Kidney tubule cell (primary cell): Measurements from ENCODE around the gene PDCD1.
"Not testable (repeated sequence)": the region's sequence is repeated elsewhere in the genome, so short reads cannot be mapped to it uniquely, and the experiment has no call there.

Source experiments
- DNase-seq: peaks from one replicate; pipeline ENCODE4 v3.0.0-alpha.2; 2018; ENCODE audit warnings: low spot score

The PDCD1 gene

GRCh38 chr2:241833756-241834526 is 24.8 kb downstream of the PDCD1 start:
- DNase-seq = not testable (repeated sequence)

DNA sequence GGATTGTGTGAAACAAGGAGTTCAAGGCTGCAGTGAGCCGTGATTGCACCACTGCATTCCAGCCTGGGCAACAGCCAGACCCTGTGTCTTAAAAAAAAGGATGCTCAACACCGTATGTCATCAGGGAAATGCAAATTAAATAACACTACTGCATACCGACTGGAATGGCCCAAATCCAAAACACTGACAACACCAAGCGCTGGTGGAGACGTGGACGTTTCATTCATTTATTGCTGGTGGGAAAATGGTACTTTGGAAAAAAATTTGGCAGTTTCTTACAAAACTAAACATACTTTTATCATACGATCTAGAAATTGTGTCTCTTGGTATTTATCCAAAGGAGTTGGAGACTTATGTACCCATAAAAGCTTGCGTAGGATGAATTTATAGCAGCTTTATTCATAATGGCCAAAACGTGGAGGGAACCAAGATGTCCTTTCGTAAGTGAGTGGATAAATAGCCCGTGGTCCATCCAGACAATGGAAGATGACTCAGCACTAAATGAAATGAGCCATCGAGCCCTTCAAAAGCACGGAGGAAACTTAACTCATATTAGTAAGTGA is 25.5 kb downstream of the PDCD1 start:
- no peak for DNase-seq

DNA sequence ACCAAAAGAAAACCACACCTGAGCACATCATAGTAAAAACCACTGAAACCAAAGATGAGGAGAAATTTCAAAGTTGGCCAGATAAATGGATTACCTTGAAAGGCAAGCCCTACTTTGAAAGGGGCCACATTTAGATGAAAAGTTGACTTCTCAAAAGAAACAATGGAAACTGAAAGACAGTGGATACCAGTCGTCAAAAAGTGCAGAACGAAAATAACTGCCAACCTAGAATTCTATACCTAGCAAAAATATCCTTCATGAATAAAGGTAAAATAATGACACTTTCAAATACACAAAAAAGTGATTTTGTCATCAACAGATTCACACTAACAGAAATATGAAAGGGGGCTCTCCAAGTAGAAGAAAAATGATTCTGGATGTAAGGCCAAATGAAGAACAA is 31.3 kb downstream of the PDCD1 start:
- no peak for DNase-seq

GRCh38 chr2:241823531-241824437 is 34.9 kb downstream of the PDCD1 start:
- not testable (repeated sequence) for DNase-seq

GRCh38 chr2:241822264-241822623 is 36.5 kb downstream of the PDCD1 start:
- no peak for DNase-seq

GRCh38 chr2:241821460-241822263 is 37.0 kb downstream of the PDCD1 start:
- no peak for DNase-seq

DNA sequence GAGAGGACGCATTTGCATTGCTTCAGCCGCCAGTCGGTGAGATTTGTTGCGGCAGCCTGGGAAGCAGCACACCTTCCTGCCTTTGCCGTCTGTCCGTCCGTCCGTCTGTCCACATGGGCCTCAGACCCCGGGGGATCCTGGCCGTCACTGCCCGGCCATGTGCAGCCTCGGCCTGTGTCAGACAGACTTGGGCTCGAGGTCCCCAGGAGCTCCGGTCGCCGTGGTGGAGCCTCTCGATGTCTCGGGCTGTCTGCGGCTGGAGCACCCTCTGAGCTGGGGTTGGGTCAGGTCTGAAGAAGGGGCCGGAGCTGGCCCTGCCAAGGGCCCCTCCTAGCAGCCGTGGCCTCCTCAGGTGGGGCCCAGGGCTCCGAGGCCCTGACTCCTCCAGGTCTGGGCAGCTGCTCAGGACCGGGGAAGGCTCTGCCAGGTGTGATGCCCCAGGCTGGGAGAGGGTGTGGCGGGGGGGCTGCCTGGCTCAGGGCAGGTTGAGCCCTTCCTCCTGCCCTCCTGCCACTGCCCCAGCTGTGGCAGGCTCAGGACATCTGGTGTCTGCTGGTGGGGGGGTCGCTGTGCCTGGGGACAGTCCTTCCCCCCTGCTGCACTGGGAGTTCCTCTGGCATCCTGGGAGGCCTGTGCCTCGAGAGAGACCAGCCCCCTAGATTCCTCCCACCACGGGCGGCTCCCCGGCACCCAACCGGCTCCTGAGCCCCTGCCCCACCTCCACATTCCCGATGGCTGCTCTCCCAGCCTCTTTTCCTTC is 37.9 kb downstream of the PDCD1 start:
- no peak for DNase-seq

- not testable (repeated sequence) for DNase-seq
Observed at GRCh38 chr2:241819947-241820624, 38.6 kb downstream of the PDCD1 start.

- no peak for DNase-seq
Observed at GRCh38 chr2:241818943-241819270, 39.8 kb downstream of the PDCD1 start.

DNA sequence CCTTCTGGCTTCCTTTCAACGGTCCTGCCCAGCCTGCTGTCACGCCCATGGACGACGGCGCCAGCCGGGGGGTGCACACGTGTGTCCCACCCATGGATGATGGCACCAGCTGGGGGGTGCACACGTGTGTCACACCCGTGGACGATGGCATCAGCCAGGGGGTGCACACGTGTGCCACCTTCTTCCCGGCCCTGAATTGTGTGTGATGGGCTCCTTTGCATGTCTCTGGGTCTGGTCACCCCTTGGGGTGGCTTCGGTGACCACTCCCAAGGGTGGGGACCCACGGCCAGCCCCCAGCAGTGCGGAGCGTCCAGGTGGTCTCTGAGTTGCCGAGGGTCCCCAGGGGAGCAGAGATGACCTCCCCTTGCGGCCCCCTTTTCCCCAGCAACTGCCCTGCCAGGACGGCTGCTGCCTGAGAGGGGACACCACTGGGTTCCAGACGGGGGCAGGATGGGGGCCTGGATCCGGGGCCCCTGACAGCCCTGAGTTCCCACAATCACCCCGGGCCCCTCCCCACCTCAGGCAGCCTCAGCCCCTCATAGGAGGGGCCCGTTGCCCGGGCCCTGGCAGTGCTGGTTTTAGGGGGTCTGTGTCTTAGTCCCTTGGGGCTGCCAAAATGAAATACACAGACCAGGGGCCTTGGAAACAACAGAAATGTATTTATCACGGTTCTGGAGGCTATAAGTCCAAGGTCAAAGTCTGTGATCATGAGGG is 40.3 kb downstream of the PDCD1 start:
- DNase-seq = no peak

DNA sequence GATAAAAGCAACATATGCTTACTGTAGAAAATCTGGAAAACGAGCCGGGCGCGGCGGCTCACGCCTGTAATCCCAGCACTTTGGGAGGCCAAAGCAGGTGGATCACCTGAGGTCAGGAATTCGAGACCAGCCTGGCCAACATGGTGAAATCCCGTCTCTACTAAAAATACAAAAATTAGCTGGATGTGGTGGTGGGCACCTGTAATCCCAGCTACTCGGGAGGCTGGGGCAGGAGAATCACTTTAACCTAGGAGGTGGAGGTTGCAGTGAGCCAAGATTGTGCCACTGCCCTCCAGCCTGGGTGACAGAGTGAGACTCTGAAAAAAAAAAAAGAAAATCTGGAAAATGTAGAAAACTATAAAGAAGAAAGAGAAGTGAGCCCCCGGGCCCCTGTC is 40.9 kb downstream of the PDCD1 start:
- DNase-seq = not testable (repeated sequence)

DNA sequence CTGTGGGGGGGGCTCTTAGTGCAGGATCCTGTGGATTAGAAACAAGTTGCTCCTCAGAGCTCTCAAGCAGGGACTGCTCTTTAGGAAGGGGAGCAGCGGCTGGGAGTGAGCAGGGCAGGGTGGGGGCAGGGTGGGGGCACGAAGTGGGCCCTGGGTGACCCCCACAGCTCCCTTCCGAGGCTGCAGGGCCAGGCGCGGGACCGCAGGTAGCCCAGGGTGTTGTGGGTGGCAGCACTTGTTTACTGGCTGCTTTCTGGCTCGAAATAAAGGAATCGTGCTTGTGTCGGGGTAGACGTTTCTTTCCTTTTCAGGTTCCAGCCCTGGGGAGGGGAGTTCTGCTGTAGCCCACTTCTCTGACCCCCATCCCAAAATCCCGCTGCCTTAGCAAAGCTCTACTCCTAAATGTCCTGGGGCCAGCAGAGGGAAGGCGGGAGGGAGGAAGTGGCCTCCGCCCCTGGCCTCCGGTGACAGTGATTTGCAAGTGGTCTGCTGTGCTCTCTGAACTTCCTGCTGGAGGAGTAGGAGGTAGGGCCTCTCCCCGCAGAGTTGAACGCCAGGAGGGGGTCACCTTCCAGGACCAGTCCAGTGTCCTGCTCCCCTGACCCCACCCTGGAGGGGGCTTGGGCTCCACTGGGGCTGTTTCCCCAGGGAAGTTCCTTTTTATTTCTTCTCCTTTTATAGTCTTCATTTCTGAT is 41.4 kb downstream of the PDCD1 start:
- DNase-seq = no peak

- DNase-seq = no peak
Observed at GRCh38 chr2:241816431-241817121, 42.1 kb downstream of the PDCD1 start.

GRCh38 chr2:241815477-241816430 is 42.9 kb downstream of the PDCD1 start:
- DNase-seq = no peak

DNA sequence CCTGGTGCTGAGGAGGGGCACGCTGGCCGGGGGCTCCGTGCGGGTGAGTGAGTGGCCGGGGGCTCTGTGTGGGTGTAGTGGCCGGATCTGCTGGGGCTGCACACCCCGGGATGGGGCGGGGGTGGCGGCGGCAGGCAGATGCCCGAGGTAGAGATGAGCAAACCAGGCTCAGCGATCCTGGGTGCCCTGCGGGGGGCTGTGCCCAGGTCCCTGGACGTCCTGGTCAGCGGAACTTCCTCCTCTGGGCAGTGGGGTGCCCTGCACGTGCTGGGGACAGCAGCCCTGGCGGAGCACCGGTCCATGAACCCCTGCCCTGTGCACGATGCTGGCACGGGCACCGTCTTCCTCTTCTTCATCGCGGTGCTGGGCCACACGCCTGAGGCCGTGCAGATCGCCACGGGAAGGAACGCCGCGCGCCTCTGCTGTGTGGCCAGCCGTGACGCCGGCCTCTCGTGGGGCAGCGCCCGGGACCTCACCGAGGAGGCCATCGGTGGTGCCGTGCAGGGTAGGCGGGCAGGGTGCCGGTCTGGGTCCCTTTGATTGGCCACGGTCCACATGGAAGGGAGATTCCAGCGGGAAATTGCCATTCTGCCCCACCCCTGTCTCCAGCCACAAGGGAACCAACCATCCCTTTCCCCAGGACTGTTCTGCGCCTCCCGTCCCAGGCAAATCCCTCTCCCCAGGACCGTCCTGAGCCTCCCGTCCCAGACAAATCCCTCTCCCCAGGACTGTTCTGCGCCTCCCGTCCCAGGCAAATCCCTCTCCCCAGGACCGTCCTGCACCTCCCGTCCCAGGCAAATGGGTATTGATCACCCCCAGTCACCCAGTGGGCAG is 43.8 kb downstream of the PDCD1 start:
- no peak for DNase-seq

GRCh38 chr2:241814393-241814642 is 44.4 kb downstream of the PDCD1 start:
- DNase-seq = no peak
